ENCODE data around the gene TAPBP.

TAPBP gene

GRCh38 chr6:33249732-33250630 is 63.9 kb downstream of the TAPBP start:
- Histone ChIP-seq H3K9me3 (ENCODE audit: control insufficient read depth, low read length) (no peaks in the 10 kb centered on the region), H3K27ac (ENCODE audit: insufficient read depth, low read length, poor library complexity, severe bottlenecking) (peak overlapping the region; percentile 87), H3K4me3 (ENCODE audit: insufficient read depth, low read depth, low read length, poor library complexity, severe bottlenecking) (peak overlapping the region; percentile 54), H3K4me1 (ENCODE audit: control insufficient read depth, insufficient read depth, low read length, poor library complexity, severe bottlenecking) (peaks cover 24% of the 10 kb centered on the region), H3K36me3 (ENCODE audit: control insufficient read depth, insufficient read depth, low read length) (peaks cover 4% of the 10 kb centered on the region), H3K27me3 (replicated peaks; ENCODE audit: control insufficient read depth, insufficient read depth, low read length, poor library complexity, severe bottlenecking) (no peaks in the 10 kb centered on the region)
- DNase-seq = no peak
